ENCODE results near the gene ELP2. TPM values are rescaled to one million over a fixed set of nuclear protein-coding genes. Genes with fewer than 3 reads are reported as not detected.

ELP2 gene
- total RNA-seq, 1 donor from 2014 or later: 84.2 TPM

- DNase-seq (ENCODE audit: low read depth): no peak
Measured at GRCh38 chr18:36124841-36125240, 4.9 kb upstream of the ELP2 start.

- no peak for DNase-seq (ENCODE audit: low read depth)
Measured at GRCh38 chr18:36126668-36127067, 3.0 kb upstream of the ELP2 start.

GRCh38 chr18:36127836-36128529, 1.7 kb upstream of the ELP2 start:
- peak; percentile 32 for DNase-seq (ENCODE audit: low read depth)

- DNase-seq (ENCODE audit: low read depth): peak; percentile 16
Measured at GRCh38 chr18:36128530-36128870, 1.2 kb upstream of the ELP2 start.

- no peak for DNase-seq (ENCODE audit: low read depth)
Measured at GRCh38 chr18:36128907-36129299, 796 bp upstream of the ELP2 start.

- no peak for DNase-seq (ENCODE audit: low read depth)
Measured at GRCh38 chr18:36130039-36130831, 536 bp downstream of the ELP2 start.

- no peak for DNase-seq (ENCODE audit: low read depth)
Measured at GRCh38 chr18:36130883-36131653, 1.4 kb downstream of the ELP2 start.

GRCh38 chr18:36131692-36132483, 2.2 kb downstream of the ELP2 start:
- DNase-seq (ENCODE audit: low read depth): no peak

- no peak for DNase-seq (ENCODE audit: low read depth)
Measured at GRCh38 chr18:36132756-36133155, 3.1 kb downstream of the ELP2 start.

GRCh38 chr18:36135264-36135663, 5.6 kb downstream of the ELP2 start:
- DNase-seq (ENCODE audit: low read depth): no peak

GRCh38 chr18:36139245-36139644, 9.5 kb downstream of the ELP2 start:
- no peak for DNase-seq (ENCODE audit: low read depth)

- no peak for DNase-seq (ENCODE audit: low read depth)
Measured at GRCh38 chr18:36141576-36141975, 11.9 kb downstream of the ELP2 start.

- no peak for DNase-seq (ENCODE audit: low read depth)
Measured at GRCh38 chr18:36142751-36143150, 13.1 kb downstream of the ELP2 start.

GRCh38 chr18:36143391-36143790, 13.7 kb downstream of the ELP2 start:
- DNase-seq (ENCODE audit: low read depth): no peak

GRCh38 chr18:36149514-36150289, 20.0 kb downstream of the ELP2 start:
- no peak for DNase-seq (ENCODE audit: low read depth)

- DNase-seq (ENCODE audit: low read depth): peak; percentile 60
Measured at GRCh38 chr18:36152781-36153180, 23.1 kb downstream of the ELP2 start.

GRCh38 chr18:36153203-36153602, 23.5 kb downstream of the ELP2 start:
- DNase-seq (ENCODE audit: low read depth): peak; percentile 100

- DNase-seq (ENCODE audit: low read depth): no peak
Measured at GRCh38 chr18:36153771-36154170, 24.1 kb downstream of the ELP2 start.

- peak; percentile 76 for DNase-seq (ENCODE audit: low read depth)
Measured at GRCh38 chr18:36155851-36156757, 26.4 kb downstream of the ELP2 start.

GRCh38 chr18:36157441-36157840, 27.7 kb downstream of the ELP2 start:
- no peak for DNase-seq (ENCODE audit: low read depth)
